Stimulated activated CD8-positive, alpha-beta memory T cell treated with anti-CD3 and anti-CD28 coated beads, Interleukin-7, amount 100 ng/mL, for 1 hour (primary cell): ENCODE results near the gene GNB1L.
A peak's percentile ranks its signal among the peaks of the same experiment; 100 is the strongest.

Experiments used
- DNase-seq, 2 donors: peaks; one replicate each; pipeline ENCODE4 v3.0.0-alpha.2; 2020; ENCODE audit warnings: low read depth in 2 of 2

Gene GNB1L, protein sequence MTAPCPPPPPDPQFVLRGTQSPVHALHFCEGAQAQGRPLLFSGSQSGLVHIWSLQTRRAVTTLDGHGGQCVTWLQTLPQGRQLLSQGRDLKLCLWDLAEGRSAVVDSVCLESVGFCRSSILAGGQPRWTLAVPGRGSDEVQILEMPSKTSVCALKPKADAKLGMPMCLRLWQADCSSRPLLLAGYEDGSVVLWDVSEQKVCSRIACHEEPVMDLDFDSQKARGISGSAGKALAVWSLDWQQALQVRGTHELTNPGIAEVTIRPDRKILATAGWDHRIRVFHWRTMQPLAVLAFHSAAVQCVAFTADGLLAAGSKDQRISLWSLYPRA

DNA sequence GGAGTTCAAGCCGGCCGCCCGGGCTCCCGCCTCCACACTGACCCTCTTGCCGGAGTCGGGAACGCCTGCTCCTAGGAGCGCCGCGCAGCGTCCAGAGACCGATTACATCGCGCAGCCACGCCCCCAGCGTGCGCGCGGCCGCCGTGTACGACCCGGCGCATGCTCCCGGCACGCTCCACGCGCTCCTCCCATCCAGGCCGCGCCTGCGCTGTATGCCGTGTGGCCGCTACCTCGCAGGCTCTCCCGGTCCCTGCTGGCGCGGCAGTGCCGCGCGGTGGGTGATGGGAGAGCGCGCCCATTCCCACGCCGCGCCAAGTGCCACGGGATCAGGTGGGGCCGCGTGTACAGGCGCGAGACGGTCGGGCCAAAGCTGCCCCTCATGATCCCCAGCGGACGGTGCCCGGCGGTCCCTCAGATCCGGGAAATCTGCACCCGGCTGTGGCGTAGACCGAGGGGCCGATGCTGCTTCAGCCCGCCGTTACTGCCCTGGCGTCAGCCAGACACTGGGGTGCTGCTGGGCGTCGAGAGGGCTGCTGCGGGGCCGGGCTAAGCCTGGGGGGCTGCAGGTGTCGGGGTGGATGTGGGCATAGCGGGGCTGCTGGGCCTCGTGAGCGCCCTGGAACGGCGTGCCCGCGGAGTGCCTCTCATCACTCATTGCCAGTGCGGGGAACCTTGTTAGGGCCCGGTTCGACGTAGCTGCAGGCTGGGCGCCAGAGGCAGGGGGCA, at the start of gene GNB1L, which contains the start of gene RTL10:
Gene GNB1L, minus strand, starts transcription at position 97 of the 726 bp plus-strand sequence. CDS start 33,519 bp downstream, outside the sequence.
Gene RTL10, minus strand, starts transcription at position 97 of the 726 bp plus-strand sequence. CDS start 2,613 bp downstream, outside the sequence.
- DNase-seq = peak; percentile 85 to 92

DNA sequence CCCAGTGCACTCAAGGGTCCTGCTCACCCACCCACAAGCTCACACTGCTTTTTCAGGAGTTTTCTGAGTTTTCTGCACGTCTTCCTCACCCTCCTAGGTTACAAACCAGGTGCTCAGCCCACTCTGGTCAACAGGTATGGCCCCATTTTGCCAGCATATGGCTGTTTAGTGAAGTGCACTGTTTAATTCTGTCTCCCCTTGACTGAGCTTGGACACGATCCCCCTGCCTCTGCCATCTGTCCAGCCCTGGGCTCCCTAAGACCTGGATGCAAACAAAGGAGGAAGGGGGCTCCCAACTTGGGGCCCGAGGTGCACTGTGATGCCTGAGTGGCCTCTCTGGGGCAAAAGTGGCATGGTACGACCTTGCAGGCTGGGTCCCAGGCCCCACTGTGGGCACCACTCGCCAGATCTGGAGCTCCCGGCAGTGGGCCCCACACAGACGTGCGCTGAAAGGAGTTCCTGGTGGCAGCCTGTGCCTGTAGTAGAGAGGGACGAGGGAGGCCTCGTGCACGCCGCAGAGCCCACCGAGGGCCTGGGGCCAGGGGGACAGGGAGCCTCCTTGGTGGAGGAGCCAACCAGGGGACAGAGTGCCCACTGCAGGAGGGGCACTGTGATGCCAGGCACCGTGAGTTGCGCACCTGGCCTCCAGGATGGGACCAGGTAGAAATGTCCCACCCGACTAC, 49.6 kb upstream of the GNB1L start:
- DNase-seq = no peak

GRCh38 chr22:19903513-19903912, 48.8 kb upstream of the GNB1L start:
- no peak for DNase-seq

DNA sequence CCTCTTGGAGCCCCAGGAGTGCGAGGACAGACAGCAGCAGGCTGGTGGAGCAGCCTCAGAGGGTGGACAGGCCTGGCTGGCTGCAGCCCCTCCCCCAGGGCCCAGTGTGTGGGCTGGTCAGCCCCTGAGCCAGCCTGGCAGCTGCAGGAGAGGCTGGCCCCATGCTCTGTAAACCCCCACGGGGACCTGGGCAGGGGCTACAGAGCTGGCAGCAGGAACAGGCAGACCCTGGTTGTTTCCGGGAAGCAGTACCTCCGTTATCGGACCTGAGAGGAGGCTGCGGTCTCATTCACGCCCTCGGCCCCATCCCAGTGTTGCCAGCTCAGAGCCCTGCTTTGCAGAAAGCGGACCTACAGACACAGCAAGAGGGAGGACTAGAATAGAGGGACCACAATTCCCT, 48.4 kb upstream of the GNB1L start:
- no peak for DNase-seq

DNA sequence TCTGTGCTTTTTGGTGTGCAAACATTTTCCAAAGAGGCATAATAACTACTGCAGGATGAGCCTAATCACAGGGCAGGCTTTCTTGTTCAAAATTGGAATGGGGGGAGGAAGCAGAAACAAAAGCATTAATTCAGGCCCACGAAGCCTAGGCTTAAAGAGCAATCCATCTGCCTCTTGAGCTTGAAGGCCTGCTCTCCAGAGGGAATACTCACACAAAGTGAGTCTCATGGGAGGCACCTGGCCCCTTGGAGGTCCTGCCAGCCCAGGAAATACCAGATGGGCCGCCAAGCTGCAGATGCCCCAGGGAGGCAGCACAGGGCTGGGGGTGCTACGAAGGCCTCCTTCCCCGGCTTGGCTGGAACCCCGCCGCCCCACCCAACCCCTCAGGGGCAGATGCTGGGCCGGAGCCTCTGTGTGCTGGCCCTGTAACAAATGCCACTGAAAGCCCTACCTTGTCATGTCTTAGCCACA, 47.6 kb upstream of the GNB1L start:
- DNase-seq = no peak

- no peak for DNase-seq
Observed at GRCh38 chr22:19901577-19902244, 47.0 kb upstream of the GNB1L start.

DNA sequence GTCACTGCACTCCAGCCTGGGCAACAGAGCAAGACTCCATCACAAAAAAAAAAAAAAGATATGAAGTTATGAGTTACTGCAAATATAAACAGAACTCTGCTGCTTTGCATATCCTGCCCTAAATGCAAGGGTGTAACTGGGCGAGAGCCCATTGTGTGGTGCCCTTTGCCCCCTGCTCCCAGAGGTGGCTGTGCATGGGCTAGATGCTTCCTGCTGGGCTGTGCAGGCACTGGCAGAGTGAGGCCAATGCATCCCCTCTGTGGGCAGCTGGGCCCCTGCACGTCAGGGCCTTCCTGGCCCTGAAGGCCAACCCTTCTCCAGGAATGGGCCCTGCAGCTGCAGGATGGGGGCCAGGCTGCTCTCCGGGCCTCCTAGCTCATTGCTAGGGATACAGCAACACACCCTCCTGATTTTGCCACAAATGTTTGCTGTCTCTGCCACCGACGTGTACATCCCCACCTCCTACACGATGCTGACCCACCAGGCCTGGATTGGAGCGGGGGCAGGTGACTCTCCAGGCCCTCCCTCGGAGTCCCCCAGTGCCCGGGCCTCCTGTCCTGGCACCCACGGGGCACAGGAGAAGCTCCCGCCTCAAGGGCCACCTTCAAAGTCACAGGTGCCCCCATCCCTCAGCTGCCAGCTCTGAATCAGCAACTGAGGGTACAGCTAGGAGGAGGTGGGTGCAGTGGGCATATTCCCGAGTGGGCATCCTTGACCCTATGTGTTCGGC, 46.2 kb upstream of the GNB1L start:
- no peak for DNase-seq

DNA sequence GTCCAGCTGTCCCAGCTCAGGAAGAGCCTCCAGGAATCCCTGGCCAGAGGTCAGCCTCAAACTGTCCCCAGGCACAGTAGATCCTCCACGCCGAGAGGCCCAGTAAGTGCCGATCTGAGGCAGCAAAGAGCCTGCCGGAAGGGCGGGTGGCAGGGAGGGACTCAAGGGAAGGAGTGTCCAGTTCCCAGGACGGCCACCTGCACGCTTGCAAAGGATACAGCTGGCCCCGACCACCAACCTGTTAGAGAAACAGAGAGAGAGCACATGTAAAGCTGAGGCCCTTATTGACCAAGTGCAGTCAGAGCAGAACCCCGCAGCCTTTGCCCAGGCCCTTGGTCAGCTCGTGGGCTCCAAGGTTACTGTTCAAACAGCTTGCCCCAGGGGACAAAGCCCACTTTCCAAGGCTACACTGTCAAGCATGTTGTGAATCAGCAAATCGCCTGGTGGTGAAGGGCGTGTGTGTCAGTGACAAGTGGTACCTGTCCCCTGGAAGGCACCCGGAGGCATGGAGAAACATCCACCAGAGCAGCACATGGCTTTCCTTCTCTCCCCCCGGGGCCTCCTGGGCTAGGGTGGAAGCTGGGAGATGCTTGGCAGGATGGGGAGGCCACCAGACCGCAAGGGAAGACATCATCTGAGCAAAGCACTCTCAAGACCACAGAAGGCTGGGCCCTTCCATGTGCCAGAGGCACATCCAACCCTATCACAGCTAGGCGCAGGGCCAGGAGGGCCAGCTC, 44.3 kb upstream of the GNB1L start:
- DNase-seq = no peak

GRCh38 chr22:19898145-19898544, 43.5 kb upstream of the GNB1L start:
- no peak for DNase-seq

DNA sequence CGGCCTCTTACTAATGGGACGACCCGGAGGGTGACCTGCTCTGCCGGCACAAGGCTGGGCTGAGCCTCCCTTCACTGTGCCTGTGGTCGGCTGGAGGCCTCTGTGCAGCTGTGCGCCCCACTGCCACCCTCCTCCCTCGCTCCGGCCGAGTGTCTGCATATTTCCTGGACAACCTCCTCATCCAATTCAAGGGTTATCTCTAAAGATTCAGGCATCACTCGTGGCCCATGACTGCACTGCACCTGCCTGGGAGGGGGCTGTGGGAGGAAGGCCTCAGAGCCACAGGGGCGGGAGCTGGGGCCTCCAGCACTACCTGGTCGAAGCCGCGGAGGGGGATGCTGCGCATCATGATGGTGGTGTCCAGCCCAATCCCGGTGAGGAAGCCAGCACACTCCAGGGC, 43.1 kb upstream of the GNB1L start:
- DNase-seq = no peak

DNA sequence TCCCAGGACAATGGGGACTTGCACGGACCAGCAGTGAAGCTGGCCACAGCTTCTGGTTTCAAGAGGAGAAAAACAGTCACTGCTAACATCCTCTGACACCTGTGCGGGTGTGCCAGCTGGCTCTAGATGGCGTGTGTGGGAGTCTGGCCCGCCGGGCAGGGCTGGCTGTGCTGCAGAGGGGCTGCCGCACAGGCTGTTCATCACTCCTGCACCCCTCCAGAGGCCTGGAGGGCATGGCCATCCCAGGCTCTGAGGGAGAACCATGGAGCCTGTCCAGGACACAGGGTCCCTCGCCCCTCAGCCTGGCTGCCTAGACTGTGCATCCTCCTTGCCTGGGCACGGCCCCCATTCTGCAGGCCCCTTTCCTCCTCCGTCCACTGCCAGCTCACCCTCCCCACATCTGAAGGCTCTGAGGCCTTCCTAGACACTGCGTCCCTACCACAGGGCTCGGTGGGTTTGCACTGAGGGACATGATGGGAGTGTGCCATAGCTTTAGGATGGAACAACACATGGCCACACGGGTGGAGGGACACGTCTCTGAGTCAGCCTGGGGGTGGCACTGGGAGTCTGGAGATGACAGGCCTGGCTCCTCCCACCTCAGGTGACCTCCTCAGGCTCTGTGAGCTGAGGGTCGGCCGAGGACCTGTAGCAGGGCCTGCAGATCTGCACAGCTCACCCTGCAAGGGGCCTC, 42.1 kb upstream of the GNB1L start:
- no peak for DNase-seq

- DNase-seq = no peak
Observed at GRCh38 chr22:19895160-19895849, 40.6 kb upstream of the GNB1L start.

DNA sequence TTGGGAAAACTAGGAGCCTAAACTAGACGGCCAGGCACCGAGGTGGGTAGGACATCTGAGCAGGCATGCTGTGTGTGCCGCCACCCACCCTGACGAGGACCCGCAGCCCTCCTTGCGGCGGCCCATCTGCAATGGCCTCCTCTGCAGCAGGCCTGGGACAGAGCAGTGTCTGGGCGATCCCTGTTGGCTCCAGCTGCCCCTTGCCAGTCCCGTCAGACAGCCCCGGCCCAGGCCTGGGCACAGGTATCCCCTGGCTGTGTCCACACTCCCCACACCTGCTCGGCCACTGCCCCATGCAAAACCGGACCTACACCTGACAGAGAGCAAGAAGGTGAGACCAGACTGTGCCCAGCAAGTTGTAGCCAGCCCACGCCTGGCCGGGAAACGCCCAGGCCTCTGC, 38.7 kb upstream of the GNB1L start:
- DNase-seq = no peak

DNA sequence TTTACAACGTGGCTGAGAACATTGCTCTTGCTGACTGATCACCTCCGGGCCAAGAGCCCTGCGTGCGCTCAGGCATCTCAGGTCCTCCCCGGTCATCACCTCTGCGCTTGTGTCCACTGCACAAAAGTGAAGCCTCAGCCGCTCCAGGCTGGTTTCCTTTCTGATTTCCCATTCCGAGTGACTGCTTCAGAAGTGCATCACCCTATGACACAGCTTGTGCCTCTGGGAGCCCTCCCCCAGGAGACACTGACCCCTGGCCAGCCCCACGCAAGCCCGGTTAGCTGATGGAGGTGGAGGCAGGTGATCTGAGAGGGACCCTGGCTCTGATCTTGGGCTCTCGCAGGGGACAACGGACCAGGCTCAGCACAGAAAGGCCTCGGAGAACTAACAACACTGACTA, 38.3 kb upstream of the GNB1L start:
- DNase-seq = no peak

GRCh38 chr22:19892257-19892879, 37.7 kb upstream of the GNB1L start:
- DNase-seq = no peak

DNA sequence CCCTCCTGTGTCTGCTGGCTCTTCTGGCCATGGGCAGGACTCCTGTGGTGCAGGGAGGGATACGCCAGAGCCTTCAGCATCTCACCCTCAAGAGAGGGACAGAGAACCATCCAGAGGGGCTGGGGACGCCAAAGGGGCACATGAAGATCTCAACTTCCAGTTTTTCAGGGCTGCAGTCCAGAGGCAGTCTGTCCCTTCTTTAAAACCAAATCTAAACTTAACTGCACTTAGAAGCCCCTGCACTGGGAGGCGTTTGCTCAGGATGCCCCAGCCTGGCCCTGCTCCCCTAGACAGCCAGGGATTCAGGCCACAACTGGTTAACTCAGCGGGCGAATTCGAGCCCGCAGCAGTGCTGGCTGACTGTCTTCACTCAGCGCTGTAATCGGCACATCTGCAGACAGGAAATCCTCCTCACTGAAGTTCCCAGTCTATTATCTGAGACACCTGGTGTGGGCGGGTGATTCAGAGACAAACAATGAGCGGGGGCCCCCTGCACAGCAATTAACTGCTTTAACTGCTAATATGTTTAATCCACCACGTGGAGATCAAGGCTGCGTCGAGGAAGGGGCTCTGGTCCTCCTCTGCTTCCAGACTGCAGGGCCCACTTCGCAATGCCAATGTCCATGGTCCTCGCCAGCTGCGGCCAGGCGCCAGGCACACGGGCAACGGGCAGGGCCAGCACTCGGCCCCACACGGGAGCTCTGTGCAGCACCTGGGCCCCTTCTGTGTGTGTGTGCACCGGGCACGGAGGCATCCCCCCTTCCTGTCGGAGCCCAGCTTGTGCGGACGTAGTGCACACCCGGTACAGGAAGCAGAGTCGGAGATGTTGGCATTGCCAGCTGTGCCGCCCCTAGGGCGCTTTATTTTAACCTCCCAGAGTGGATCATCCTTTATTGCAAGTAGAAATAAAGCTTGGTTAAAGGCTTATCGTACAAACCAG, 36.9 kb upstream of the GNB1L start:
- peak; percentile 40 to 44 for DNase-seq

GRCh38 chr22:19890502-19891316, 36.0 kb upstream of the GNB1L start:
- DNase-seq = no peak
